Smooth muscle cell (in vitro differentiated cells): ENCODE data around the gene PACSIN2. TPM values are rescaled to one million over a fixed set of nuclear protein-coding genes. Genes with fewer than 3 reads are reported as not detected.

Experiments
- DNase-seq: peaks from one replicate; lab custom pipeline; 2025; ENCODE audit not compliant: unreplicated experiment; lab: John Stamatoyannopoulos, UW
- H2AFZ ChIP-seq: fragments of 200-600 bp; sonication (generic); 2 replicates; pipeline ENCODE4 v1.6.0; 2016; ENCODE audit warnings: antibody characterized with exemption, low read depth, mild to moderate bottlenecking
- H3F3A ChIP-seq: fragments of 200-600 bp; sonication (generic); 2 replicates; pipeline ENCODE4 v1.6.0; 2017; ENCODE audit warnings: antibody characterized with exemption, low read depth
- H3K27ac ChIP-seq: fragments of 200-600 bp; sonication (generic); 2 replicates; pipeline ENCODE4 v1.5.1; 2016; ENCODE audit warnings: low read depth, mild to moderate bottlenecking
- H3K27me3 ChIP-seq: fragments of 200-600 bp; sonication (generic); 2 replicates; pipeline ENCODE4 v1.6.1; 2016; ENCODE audit warnings: low read depth, mild to moderate bottlenecking
- H3K36me3 ChIP-seq: fragments of 200-600 bp; sonication (generic); 2 replicates; pipeline ENCODE4 v1.5.1; 2016; ENCODE audit warnings: low read depth
- H3K4me1 ChIP-seq: fragments of 200-600 bp; sonication (generic); 2 replicates; pipeline ENCODE4 v1.5.1; 2016; ENCODE audit warnings: low read depth
- H3K4me2 ChIP-seq: fragments of 200-600 bp; sonication (generic); 2 replicates; pipeline ENCODE4 v1.6.0; 2016; ENCODE audit warnings: mild to moderate bottlenecking
- H3K4me3 ChIP-seq: fragments of 200-600 bp; sonication (generic); 2 replicates; pipeline ENCODE4 v1.5.1; 2016; ENCODE audit warnings: mild to moderate bottlenecking
- H3K79me2 ChIP-seq: fragments of 200-600 bp; sonication (generic); 2 replicates; pipeline ENCODE4 v1.6.0; 2016; ENCODE audit warnings: low read depth, mild to moderate bottlenecking
- H3K9ac ChIP-seq: fragments of 200-600 bp; sonication (generic); 2 replicates; pipeline ENCODE4 v1.6.0; 2016; ENCODE audit warnings: low read depth
- H3K9me3 ChIP-seq: fragments of 200-600 bp; sonication (generic); replicated peaks from 2 replicates; pipeline ENCODE4 v1.5.1; 2016; ENCODE audit warnings: low read depth
- H4K20me1 ChIP-seq: fragments of 200-600 bp; sonication (generic); 2 replicates; pipeline ENCODE4 v1.6.0; 2016; ENCODE audit warnings: low read depth
- CTCF ChIP-seq: fragments of 200-600 bp; sonication (generic); IDR thresholded peaks from 2 replicates; pipeline ENCODE4 v1.5.1; 2017; ENCODE audit warnings: borderline replicate concordance, mild to moderate bottlenecking, antibody characterized with exemption; ENCODE audit not compliant: insufficient read depth, poor library complexity, severe bottlenecking
- WGBS: methylation state at CpG from one replicate; pipeline ENCODE4 v1.1.7; 2016; ENCODE audit warnings: low lambda C conversion rate; 5-methylcytosine and 5-hydroxymethylcytosine counted together
- polyA plus RNA-seq: library from polyadenylated mRNA; unstranded; fragments of >200 nt; fragmentation: Nextera tagmentation; extraction: Ambion mirVana; gene quantifications from 2 replicates; pipeline ENCODE4 v1.2.1, GENCODE V29; 2016
- total RNA-seq: library from RNA; depleted of rRNA; stranded (reverse); fragments of >200 nt; gene quantifications from 2 replicates; pipeline ENCODE4 v1.2.3, GENCODE V29; 2014

PACSIN2 gene
- total and polyA plus RNA-seq, 2 experiments from 2014 or later = 34.7 to 41.1 TPM

DNA sequence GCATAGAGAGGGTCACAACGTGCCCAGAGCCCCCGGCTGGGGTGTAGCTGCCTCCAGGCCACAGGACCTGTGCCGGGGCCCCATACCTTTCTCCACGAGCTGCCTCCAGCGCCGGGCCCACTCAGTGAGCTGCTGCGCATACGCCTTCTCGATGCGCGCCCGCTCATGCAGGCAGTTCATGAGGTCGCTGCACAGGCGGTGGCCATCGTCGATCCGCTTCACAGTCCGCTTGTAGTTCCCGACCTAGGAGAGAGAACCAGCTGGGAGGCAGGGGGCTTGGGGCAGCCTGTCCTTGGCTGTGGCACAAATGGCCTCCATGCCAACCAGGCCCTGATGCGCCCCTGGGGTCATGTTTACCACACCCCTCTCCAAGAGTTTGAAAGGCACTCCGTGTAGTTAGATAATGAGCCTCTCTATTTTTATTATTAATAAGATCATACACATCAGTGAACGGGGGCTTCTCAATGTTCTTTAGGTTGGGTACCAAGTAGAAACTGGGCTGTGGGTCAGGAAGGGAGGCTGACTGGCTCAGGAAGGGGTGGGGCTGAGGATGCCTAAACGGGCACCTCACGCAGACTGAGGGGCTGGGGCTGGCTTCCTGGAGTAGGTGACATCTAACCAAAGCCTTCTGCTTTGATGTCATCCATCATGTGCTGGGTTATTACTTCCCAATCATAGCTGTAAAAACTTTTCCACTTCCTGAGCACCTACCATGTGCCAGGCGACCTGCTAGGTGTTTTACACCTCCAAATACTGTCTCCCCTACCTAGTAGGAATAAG, 121.4 kb downstream of the PACSIN2 start:
- H3K79me2 ChIP-seq = peaks cover 12% of the 10 kb centered on the region
- no peak for TF ChIP-seq CTCF
- no peak overlapping the region for H2AFZ ChIP-seq
- no peaks in the 10 kb centered on the region for H3F3A ChIP-seq
- H3K27ac ChIP-seq = no peak overlapping the region
- H3K27me3 ChIP-seq = no peaks in the 10 kb centered on the region
- H3K4me2 ChIP-seq = no peak overlapping the region
- H4K20me1 ChIP-seq = peaks cover 64% of the 10 kb centered on the region
- H3K4me1 ChIP-seq = no peaks in the 10 kb centered on the region
- H3K4me3 ChIP-seq = no peak overlapping the region
- no peaks in the 10 kb centered on the region for H3K9me3 ChIP-seq
- H3K9ac ChIP-seq = no peak overlapping the region
- no peaks in the 10 kb centered on the region for H3K36me3 ChIP-seq
- 96% methylated on average over 25 of the region's 25 CpGs for WGBS
- DNase-seq = no peak

GRCh38 chr22:42892571-42893316, 122.2 kb downstream of the PACSIN2 start:
- Histone ChIP-seq H3K4me1 (no peaks in the 10 kb centered on the region), H4K20me1 (peaks cover 64% of the 10 kb centered on the region), H3K27ac (no peak overlapping the region), H3K79me2 (peaks cover 10% of the 10 kb centered on the region), H2AFZ (no peak overlapping the region), H3K36me3 (no peaks in the 10 kb centered on the region), H3K9me3 (no peaks in the 10 kb centered on the region), H3K9ac (no peak overlapping the region), H3K4me3 (no peak overlapping the region), H3K27me3 (no peaks in the 10 kb centered on the region), H3K4me2 (no peak overlapping the region), H3F3A (no peaks in the 10 kb centered on the region)
- TF ChIP-seq CTCF = no peak
- DNase-seq = no peak
- WGBS = 91% methylated on average over 10 of the region's 10 CpGs

DNA sequence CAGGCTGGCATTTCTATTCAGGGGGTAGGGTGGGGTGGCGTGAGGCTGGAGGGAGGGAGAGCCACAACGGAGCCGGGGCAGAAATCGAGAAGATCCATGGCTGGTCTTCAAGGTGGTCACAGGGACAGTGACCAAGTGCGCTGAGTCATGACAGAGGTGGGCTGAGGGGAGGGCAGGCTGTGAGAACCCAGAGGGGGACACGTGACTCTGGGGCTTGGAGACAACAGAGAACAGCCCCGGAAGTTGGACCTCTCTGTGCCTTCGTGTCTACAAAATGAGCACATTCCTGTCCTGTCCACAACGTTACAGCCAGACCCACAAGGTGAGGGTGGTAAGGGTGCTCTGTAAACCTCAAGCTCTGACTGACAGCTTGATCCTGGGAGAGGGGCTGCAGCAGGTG, 122.8 kb downstream of the PACSIN2 start:
- DNase-seq = no peak
- WGBS = 94% methylated on average over 9 of the region's 9 CpGs
- Histone ChIP-seq H3F3A (no peaks in the 10 kb centered on the region), H3K27me3 (no peaks in the 10 kb centered on the region), H3K9me3 (no peaks in the 10 kb centered on the region), H3K4me3 (no peak overlapping the region), H3K36me3 (no peaks in the 10 kb centered on the region), H2AFZ (no peak overlapping the region), H3K9ac (no peak overlapping the region), H3K79me2 (peaks cover 5% of the 10 kb centered on the region), H3K4me1 (no peaks in the 10 kb centered on the region), H4K20me1 (peaks cover 63% of the 10 kb centered on the region), H3K4me2 (no peak overlapping the region), H3K27ac (no peak overlapping the region)
- no peak for TF ChIP-seq CTCF
